Activated naive CD8-positive, alpha-beta T cell treated with anti-CD3 and anti-CD28 coated beads, Interleukin-2, amount 50 U/mL, for 16 hours (primary cell): ENCODE results near the gene STAT5A.
"Not testable (repeated sequence)": the region's sequence is repeated elsewhere in the genome, so short reads cannot be mapped to it uniquely, and the experiment has no call there.

ENCODE experiments used
- DNase-seq: peaks from one replicate; pipeline ENCODE4 v3.0.0-alpha.2; 2020; ENCODE audit warnings: low read depth, low spot score

The STAT5A gene

GRCh38 chr17:42285346-42286050 lies 2.8 kb upstream of the STAT5A start:
- no peak for DNase-seq

- no peak for DNase-seq
Measured at GRCh38 chr17:42286411-42287221, 1.7 kb upstream of the STAT5A start.

- no peak for DNase-seq
Measured at GRCh38 chr17:42287305-42287976, 857 bp upstream of the STAT5A start.

- DNase-seq = no peak
Measured at GRCh38 chr17:42288803-42289610, 709 bp downstream of the STAT5A start.

- no peak for DNase-seq
Measured at GRCh38 chr17:42289611-42290181, 1.4 kb downstream of the STAT5A start.

- DNase-seq = no peak
Measured at GRCh38 chr17:42290577-42290976, 2.3 kb downstream of the STAT5A start.

- no peak for DNase-seq
Measured at GRCh38 chr17:42291129-42291528, 2.8 kb downstream of the STAT5A start.

- DNase-seq = no peak
Measured at GRCh38 chr17:42294469-42295398, 6.4 kb downstream of the STAT5A start.

GRCh38 chr17:42296012-42296411 lies 7.7 kb downstream of the STAT5A start:
- DNase-seq = no peak

- not testable (repeated sequence) for DNase-seq
Measured at GRCh38 chr17:42297775-42298174, 9.5 kb downstream of the STAT5A start.

GRCh38 chr17:42299361-42299760 lies 11.1 kb downstream of the STAT5A start:
- not testable (repeated sequence) for DNase-seq

- DNase-seq = not testable (repeated sequence)
Measured at GRCh38 chr17:42299913-42300312, 11.6 kb downstream of the STAT5A start.

GRCh38 chr17:42301022-42301421 lies 12.7 kb downstream of the STAT5A start:
- DNase-seq = no peak

- DNase-seq = no peak
Measured at GRCh38 chr17:42303694-42304093, 15.4 kb downstream of the STAT5A start.

GRCh38 chr17:42304187-42305030 lies 16.1 kb downstream of the STAT5A start:
- DNase-seq = no peak

GRCh38 chr17:42305031-42305330 lies 16.7 kb downstream of the STAT5A start:
- not testable (repeated sequence) for DNase-seq

- no peak for DNase-seq
Measured at GRCh38 chr17:42305543-42306384, 17.5 kb downstream of the STAT5A start.

- DNase-seq = no peak
Measured at GRCh38 chr17:42306385-42306667, 18.0 kb downstream of the STAT5A start.
